CD4-positive, alpha-beta T cell treated with Interleukin-6 at 100 ng/mL for 8 hours (primary cell): ENCODE data around the gene CDCP1.
"Not testable (repeated sequence)": the region's sequence is repeated elsewhere in the genome, so short reads cannot be mapped to it uniquely, and the experiment has no call there.

Source experiments
- DNase-seq: peaks from one replicate; pipeline ENCODE4 v3.0.0-alpha.2; 2020; ENCODE audit warnings: mixed read lengths, low spot score

Gene CDCP1

DNA sequence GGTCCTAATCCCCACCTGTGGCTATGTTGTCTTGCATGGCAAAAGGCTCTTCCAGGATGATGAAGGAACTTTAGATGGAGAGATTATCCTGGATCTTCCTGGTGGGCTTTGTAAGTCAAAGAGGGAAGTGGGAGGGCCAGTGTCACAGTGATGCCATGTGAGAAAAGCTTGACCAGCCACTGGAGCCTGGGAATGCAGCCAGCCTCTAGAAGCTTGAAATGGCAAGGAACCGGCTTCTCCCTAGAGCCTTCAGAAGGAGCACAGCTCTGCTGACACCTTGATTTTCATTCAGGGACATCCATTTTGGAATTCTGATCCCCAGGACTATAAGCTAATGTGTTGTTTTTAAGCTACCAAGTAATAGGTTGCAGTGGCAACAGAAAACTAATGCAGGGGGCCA lies 61.8 kb downstream of the CDCP1 start:
- DNase-seq = no peak

DNA sequence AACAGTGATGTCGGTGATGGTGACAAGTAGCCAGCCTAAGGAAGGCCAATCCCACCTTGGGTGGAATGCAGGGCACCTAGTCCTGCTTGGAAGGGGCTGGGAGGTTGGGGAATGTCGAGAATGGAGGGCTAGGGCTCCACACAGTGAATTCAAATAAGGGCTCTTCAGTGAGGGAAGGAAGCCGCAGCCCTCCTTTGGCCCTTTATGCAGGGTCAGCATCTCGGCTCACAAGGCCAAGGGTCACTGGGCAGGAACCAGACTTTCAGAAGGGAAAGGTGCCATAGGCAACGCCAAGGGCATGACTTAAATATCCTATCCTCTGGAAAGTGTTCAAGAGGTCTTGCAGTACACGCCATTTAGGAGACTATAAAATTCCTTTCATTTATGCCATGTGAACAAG lies 63.2 kb downstream of the CDCP1 start:
- DNase-seq = no peak

DNA sequence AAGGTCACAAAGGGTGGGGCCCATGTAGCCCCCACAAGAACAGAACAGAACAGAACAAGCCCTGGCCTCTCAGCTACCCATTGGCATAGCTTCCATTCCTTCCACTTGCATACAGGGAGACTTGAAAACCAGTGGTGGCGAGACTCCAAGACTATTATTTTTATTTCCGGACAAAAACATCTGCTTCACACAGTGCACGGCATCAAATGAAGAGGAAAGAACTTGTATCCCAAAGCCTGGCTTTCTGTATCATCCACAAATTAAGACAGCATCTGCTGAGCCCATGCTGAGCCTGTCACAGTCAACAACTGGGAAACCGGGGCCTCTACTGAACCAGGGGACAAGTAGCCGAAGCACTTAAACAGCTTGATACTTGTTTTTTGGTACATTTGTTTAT lies 64.0 kb downstream of the CDCP1 start:
- no peak for DNase-seq

DNA sequence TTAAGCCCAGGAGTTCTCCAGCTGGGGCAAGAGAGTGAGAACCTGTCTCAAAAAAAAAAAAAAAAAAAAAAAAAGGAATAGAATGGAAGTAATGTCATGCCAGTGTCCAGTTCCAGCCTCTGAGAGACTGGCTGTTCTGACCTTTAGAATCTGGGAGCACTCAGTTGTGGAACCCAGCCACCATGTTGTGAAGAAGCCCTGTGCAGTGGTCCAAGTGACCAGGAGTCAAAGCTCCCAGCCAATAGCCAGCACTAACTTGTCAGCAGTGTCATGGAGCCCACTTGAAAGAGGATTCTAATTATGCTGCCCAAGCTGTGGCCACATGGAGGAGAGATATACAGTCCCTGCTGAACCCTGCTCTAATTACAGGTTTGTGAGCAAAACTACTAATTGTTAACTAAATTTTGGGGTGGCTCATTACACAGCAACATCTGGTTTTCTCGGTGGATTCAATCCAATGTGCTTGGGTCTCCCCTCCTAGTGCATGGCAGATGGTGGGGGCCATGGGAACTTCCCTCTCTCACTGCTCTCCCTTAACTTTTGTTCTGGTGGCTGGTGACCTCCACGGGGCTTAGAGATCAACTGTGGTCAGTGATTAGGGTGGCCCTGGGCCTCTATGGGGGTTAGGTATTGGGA lies 64.6 kb downstream of the CDCP1 start:
- no peak for DNase-seq

DNA sequence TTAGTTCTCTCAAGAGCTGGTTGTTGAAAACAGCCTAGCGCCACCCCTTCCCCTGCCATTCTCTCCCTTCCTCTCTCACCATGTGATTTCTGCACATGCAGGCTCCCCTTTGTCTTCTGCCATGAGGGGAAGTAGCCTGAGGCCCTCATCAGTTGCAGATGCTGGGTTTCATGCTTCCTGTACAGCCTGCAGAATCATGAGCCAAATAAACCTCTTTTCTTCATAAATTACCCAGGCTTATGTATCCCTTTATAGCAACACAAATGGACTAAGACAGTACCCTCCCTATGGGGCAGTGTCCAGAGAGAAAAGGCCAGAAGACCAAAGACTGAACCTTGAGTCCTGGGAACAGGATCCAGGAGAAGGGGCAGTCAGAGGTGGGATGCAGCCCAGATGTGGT lies 65.4 kb downstream of the CDCP1 start:
- no peak for DNase-seq

DNA sequence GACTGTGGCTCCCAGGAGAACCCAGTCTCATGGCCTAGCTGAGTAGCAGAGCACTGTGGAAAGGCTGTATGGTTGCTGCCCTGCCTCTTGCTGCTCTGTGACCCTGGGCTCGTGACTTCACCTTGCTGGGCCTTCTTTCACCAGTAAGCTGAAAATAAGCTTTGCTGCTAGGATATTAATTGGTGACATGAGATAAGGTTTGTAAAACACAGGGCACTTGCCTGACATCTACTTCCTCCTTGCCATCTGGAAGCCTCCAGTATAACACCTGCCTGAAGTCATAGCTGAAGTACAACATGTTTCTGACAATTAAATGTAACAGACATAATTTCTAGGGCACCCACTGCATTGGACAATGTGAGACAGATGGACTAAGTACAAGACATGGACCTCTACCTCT lies 66.5 kb downstream of the CDCP1 start:
- no peak for DNase-seq

DNA sequence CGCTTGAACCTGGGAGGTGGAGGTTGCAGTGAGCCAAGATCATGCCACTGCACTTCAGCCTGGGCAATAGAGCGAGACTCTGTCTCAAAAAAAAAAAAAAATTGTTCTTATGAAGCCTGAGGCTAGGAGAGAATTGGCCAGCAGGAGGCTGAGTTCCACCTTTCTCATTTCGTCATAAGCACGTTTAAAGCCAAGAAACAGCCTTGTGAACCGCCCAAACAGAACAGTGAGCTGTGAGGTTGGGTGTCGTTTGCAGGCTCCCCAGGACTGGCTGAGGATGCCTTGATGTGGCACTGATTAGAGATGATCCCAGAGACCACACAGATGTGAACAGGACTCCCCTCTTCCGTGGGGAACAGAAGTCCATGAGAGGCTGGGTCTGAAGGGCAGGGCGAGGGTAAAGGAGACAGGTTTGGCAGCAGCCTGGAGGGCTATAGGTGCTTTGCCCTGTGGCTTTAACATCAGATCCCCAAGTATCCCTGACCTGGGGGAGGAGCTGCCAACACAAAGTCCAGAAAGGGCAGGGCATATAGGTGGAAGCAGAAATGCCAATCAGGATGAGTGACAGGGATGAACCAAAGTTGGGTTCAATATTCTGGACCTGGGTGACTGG lies 67.2 kb downstream of the CDCP1 start:
- DNase-seq = no peak

DNA sequence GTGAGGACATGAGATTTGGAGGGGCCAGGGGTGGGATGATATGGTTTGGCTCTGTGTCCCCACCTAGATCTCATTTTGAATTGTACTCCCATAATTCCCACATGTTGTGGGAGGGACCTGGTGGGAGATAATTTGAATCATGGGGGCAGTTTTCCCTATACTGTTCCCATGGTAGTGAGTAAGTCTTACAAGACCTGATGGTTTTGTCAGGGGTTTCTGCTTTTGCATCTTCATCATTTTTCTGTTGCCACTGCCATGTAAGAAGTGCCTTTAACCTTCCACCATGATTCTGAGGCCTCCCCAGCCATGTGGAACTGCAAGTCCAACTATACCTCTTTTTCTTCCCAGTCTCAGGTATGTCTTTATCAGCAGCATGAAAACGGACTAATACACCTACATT lies 67.9 kb downstream of the CDCP1 start:
- DNase-seq = not testable (repeated sequence)

DNA sequence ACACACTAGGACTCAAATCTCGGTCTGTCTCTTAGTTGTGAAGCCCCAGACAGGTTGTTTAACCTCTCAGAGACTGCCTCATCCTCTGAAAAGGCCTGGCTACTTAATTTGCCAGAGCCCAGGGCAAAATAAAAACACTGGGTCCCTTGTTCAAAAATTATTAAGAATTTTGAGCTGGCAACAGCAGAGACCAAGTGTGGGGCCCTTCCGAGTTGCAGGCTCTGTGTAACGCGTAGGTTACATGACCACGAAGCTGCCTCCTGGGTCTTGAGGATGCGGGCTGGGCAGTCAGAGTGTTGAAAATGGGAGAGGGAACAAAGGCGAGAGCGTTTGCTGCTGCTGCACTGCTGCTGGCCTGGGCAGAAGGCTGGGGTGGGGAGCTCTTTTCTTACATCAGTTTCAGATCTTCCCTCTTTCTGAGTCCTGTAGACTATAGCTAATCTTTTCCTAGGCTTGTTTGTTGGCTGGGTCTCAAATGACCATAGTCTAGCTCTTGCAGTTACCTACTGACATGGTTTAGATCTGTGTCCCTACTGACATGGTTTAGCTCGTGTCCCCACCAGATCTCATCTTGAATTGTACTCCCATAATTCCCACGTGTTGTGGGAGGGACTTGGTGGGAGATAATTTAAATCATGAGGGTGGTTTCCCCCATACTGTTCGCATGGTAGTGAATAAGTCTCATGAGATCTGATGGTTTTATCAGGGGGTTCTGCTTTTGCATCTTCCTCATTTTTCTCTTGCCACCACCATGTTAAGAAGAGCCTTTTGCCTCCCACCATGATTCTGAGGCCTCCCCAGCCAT lies 70.2 kb downstream of the CDCP1 start:
- DNase-seq = no peak

DNA sequence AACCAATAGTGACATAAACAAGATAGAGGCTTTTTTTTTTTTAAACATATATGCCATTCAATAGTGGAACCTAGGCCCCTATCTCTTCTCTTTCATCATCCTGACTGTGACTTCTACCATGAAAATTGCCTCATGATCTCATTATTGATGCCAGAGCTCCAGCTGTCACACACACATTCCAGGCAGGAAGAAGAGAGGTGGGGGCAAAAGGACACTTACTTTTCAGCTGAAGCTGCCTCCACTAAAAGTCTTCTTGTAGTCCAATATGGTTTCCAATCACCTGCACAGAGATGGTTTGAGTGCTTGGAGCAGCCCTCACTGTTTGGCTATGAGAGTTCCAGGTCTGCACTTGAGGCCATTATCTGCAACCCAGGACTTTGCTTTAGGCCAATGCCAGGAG lies 75.1 kb downstream of the CDCP1 start:
- no peak for DNase-seq

DNA sequence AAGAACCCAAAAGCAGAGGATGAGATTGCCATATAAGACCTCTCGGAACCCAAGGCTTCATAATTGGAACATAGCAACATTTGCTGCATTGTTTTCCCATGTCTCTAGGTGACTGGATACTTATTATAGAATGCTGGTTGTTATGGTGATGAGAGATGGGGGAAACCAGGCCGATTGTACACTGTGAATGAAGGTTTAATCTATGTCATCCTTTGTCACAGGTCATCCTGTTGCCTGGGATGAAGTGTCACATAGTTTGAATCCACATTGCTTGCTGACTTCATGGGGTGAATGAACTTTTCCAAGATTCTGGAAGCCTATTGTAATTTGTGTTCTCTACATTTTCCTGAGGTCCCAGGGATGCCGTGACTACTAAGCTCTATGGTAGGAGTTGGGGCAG lies 78.2 kb downstream of the CDCP1 start:
- DNase-seq = no peak

DNA sequence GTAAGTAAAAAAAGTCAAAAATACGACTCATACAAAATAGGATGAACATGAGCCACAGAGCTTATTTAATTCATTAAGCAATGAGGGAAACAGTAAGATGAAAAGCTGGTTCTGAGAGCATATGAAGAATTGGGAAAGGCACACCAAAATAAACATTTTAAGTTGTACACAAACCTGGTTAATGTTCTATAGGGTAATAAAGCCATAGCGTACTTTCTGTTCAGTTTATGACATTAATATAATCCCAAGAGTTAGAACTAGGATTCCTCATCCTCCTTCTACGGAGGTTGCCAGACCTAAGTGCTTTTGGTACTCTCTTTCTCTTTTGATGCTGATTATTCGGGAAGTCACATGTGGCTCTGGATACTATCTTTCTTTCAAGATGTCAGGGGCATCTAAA lies 78.7 kb downstream of the CDCP1 start:
- no peak for DNase-seq

DNA sequence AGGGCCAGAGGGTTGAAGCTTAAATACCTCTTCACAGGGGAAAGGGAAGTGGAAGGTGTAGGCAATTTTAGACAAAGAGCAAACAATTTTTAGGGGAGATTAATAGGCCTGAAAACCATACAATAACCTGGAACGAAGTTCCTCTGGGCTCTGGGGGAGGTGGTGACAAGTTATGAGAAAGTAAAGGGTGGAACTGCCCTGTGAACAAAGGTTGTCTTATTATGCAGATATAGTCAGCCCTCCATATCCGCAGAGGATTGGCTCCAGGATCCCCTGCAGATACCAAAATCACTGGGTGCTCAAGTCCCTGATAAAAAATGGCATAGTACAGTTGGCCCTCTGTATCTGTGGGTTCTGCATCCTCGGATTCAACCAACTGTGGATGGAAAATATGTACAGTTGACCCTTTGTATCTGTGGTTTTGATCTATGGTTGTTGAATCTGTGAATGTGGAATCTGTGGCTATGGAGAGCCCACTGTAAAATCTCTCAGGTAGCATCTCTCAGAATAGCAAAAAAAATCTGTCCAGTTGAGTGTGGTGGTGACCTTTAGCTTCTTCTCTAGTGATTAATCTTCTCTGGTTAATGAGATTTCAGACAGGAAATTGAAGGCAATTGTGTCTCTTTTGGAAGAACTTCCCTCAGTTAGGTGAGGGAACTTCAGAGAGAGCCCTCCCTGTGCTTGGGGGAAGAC lies 79.9 kb downstream of the CDCP1 start:
- no peak for DNase-seq

DNA sequence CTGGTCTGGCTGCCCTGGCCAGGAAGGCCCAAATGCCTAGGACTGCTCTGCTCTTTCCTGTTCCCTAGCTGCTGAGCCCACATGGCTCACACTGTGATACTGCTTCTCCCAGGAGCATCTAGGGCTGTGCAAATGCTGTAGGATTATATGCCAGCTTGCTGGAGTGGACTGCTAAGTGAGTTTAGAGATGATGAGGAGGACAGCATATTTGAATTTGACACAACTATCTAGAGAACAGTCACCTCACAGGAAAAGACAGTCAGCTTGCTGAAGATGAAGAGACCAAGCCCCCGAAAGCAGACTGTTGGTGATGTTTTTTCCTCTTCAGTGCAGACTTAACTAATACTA lies 80.8 kb downstream of the CDCP1 start:
- no peak for DNase-seq

DNA sequence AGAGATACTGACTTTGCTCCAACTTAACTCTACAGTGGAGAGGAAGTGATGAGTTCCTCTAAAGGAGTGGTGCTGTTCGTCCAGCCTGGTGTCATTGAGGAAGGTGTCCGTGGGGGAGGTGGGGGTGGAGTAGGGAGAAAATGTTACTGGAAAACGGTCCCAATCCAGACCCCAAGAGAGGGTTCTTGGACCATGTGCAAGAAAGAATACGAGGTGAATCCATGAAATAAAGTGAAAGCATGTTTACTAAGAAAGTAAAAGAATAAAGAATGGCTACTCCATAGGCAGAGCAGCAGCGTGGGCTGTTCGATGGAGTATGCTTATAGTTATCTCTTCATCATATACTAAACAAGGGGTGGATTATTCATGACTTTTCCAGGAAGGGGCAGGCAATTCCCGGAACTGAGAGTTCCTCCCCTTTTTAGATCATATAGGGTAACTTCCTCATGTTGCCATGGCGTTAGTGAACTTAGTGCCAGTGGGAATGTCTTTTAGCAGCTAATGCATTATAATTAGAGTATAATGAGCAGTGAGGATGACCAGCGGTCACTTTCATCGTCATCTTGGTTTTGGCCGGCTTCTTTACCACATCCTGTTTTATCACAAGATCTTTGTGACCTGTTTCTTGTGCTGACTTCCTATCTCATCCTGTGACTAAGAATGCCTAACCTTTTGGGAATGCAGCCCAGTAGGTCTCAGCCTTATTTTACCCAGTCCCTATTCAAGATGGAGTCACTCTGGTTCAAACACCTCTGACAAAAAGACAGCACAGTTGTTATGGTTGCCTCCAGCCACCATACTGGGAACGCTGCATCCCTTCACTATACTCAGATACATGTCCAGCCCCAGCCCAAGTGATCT lies 81.4 kb downstream of the CDCP1 start:
- no peak for DNase-seq

DNA sequence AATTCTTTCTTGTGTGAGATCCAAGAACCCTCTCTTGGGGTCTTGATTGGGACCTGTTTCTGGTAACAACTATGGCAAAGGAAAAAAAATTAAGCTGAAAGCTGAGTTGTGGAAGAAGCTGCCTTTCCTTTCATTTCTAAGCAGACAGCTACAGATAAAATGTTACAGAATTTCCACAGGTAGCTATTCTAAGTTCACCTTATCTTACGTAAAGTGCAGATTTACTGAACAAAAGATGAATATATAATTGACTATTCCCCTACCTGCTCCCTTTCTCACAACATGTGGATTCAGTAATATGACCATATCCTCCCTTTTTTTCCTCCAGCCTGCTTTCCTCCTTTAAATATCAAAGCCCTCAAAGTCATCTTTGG lies 83.5 kb downstream of the CDCP1 start:
- DNase-seq = no peak

DNA sequence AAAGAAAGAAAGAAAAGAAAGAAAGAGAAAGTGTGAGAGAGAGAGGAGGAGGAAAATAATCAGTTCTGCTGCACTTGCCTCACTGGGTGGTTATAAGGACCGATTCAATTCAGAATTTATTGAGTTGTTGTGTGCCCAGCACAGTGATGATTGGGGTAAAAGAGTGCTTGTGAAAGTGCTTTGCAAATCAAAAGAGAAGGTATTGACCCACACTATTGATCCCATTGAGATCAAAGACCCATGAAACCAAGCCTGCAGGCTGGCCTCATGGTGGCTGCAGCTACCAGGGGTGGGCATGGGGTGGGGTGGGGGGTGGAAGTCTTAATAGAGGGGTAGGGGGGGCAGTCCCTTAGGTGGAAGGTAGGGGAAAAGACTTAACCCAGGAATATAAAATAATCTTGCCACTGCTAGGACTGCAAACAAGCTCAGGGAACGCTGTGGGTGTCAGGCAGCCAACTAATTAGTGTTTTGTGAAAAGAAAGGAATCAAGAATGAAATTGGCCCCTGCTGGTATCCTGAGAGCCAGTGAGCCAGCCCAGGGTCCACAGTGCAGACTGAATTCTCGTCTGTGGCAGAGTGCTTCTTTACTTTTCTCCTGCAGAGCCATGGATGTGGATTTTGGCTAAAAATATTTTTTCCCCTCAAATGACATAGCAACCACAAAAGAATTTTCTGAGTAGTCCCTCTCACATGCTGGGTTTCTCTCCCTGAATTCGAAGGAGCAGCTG lies 85.8 kb downstream of the CDCP1 start:
- DNase-seq = no peak

DNA sequence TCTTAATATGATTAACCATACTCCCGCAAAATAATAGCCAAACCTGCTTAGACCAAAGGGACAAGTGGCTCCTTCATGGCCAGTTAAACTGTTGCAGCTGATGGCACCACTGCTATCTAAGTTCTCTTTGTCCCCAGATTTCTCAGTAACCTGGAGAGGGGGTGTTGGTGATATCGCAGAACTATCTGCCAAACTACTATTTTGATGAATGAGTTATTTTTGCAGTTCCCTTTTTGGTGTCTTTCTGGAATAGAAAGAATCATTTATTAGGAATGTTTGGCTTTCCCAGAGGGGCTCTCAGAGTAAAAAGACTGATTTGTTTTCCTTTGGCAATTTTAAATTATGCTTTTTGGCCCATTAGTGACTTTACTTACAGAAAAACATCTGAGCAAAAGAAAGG lies 87.0 kb downstream of the CDCP1 start:
- DNase-seq = no peak

DNA sequence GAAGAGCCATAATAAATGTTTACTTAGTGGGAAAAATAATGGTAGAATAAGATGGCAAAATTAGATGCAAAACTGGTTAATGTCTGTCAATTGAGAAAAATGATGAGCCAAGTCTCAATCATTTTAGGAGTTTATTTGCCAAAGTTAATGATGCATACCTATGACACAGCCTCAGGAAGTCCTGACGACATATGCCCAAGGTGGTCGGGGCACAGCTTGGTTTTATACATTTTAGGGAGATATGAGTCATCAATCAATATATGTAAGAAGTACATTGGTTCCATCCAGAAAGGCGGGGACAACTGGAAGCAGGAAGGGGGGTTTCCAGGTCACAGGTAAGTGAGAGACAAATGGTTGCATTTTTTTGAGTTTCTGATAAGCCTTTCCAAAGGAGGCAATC lies 88.6 kb downstream of the CDCP1 start:
- no peak for DNase-seq

DNA sequence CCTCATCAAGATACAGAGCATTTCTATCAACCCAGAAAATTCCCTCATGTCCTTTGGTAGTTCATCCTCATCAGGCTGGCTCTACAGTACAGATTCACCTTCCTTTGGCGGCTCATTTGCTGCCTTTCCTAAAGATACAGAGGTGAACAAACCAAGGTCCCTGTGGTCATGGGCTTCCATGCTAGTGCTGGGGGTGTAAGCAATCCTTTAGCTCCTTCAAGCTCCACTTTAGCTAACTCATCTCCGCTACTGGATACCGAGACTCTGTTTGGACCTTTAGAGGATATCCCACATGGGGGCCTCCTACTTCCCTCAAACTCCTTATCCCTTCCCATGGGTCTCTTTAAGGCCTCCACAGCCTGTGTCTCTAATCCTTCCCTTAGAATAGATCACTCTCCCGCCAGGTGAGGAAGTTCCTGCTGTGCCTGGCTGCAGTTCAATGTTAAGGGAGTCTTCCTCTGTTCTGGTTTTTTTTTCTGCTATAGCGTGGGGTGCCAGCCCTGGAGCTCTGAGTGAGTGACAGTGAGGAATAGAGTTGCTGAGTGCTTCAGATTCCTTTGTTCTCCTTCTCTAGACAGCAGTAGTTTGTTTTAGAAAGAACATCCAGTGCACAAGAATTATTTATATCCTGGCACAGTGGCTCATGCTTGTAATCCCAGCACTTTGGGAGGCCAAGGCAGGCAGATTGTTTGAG lies 89.4 kb downstream of the CDCP1 start:
- no peak for DNase-seq
